ENCODE measurements around the gene MAVS. TPM values are rescaled to one million over a fixed set of nuclear protein-coding genes. Genes with fewer than 3 reads are reported as not detected.
"Not testable (repeated sequence)": the region's sequence is repeated elsewhere in the genome, so short reads cannot be mapped to it uniquely, and the experiment has no call there.

Gene MAVS
- total RNA-seq, 1 donor from 2014 or later, result 37.8 TPM

DNA sequence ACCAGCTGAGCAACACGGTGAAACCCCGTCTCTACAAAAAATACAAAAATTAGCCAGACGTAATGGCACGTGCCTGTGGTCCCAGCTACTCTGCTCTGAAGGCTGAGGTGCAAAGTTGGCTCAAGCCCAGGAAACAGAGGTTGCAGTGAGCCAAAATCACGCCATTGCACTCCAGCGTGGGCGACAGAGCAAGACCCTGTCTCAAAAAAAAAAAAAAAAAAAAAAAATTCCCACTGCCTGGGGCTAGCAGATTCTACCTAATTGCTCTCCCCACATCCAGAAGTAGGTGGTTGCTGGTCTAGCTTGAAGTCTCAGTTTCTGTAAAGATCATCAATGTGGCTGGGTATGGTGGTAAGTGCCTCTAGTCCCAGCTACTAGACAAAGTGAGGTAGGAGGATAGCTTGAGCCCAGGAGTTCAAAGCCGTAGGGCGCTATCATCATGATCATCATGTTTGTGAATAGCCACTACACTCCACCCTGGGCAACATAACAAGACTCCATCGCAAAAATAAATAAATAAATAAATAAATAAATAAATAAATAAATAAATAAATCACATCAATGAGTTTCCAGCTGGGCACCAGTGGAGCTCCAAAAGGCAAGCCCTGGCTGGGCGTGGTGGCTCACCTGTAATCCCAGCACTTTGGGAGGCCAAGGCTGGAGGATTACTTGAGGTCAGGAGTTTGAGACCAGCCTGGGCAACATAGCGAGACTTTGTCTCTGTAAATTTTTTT, 32.6 kb upstream of the MAVS start:
- no peak for DNase-seq (ENCODE audit: low spot score)

DNA sequence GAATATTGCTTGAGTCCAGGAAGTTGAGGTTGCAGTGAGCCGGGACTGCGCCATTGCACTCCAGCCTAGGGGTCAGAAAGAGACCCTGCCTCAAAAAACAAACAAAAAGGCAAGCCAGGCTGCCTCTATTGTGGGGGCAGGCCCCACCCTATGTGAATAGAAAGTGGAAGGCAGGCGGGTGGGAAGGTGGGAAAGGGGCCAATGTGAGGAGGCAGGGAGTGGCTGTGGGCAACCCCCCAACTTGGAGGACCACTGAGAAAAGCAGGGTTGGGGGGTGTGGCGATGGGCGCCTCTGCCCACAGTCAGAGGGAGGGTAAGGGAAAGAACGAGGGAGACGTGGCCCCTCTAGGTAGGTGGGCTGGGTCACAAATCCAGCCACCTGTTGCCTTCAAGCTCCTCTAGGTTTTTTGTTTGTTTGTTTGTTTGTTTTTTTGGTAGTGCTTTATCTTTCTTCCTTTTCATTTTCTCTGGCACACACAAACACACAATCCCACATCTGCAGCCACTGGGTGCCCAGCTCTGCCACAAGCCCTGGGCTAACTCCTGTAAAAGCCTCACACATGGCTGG, 31.6 kb upstream of the MAVS start:
- intact Hi-C loops (cut with DNase I), result no loop called here
- ATAC-seq (no peak), DNase-seq (ENCODE audit: low spot score) (no peak)

More for the DNA sequence above, 32.6 kb upstream of the MAVS start:
- no peak for ATAC-seq
- intact Hi-C loops (cut with DNase I), result no loop called here

DNA sequence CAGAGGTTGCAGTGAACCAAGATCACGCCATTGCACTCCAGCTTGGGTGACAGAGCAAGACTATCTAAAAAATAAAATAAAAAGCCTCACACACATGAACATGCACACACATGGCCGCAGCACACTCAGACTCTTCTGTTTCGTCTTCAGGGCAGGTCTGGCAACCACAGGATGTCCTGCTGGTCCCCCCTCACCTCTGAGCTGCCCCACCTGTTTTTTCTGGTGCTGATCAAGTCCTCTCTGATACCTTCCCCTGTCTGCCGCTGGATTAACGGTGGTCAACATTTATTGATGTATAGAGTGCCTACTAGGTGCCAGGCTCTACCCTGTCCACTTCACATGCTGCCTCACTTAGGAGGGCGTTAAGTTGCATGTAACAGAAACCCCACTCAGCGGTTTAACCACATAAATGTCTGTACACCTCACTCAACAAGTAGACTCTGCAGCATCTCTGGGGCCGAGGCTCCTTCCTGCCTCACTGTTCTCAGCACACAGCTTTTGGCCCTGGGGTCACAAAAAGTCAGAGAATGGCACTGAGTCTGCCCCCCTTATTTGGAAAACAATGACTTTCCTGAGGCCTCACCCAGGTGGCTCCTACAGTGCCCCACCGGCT, 30.8 kb upstream of the MAVS start:
- no peak for ATAC-seq
- intact Hi-C loops (cut with DNase I), result no loop called here
- no peak for DNase-seq (ENCODE audit: low spot score)

DNA sequence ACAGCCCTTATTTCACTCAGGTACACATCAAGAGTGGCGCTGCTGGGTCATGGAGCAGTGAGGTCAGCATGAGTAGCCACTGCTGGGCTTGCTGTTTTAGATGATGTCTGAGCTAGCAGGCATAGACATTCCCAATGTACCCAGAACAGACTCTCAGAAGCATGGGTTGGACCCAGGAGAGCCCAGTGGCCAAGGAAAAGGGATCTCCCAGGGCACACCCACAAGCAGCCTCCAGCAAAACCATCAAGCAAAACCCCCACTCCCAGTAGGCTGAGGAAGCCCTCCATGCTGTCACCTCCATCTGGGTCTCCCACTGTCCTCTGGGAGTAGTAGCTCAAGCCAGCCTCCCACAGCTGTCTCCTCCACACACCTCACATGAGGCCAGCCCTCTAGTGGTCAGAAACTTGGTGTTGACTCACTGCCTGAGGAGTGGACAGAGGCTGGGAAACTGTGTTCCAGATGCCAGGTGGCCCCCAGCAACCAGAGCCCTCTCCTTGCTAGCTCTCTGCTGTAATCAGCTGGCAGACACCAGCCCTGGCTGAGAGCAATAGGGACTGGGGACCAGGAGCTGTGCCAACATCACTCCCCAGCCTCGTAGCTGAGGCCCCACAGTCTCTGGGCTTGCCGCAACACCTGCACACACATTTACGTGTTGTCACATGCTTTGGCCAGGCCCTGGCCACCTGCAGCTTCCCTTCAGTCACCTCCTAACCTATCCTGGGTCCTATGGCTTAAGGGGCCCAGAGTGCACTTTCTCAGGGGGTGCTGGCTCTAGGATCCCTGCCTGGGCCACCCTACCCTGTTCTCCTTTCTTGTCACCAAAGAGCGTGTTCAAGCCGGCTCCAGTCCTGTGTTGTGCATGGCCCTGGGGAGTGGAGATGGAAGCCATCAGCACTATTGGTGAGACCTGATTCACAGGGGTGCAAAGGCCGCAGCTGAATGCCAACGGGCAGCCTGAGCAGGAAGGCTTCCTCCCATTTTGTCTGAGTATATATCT, 28.2 kb upstream of the MAVS start:
- ATAC-seq (peak; percentile 40), DNase-seq (ENCODE audit: low spot score) (no peak)
- intact Hi-C loops (cut with DNase I), result no loop called here

DNA sequence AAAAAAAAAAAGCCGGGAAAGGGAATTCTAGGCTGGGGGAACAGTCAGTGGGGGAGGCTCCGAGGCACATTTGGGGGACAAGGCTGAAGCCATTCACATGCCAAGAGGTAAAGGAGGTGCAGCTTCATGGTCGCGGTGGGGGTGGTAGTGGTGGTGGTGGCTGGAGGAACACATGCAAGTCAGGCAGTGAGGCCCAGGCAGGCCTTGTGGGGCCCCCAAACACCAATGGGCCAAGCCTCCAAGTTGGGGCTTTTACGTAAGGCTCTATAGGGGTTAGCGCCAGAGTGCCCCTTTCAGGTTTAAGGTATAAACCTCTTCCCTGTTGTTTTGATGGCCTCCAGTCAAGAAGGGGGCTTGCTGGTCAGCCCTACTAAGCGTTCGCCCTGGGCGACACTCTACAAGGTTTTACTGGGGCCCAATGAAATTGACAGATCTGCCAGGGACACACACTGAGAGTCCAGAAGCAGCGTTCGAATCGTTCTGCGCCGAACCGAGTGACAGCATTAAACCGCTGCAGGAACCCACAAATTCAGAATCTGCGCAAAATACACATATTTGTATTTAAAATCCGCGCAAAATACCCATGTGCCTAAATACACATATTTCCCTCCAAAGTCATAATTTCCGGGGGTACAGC, 27.1 kb upstream of the MAVS start:
- DNase-seq (ENCODE audit: low spot score) (no peak), ATAC-seq (no peak)
- intact Hi-C loops (cut with DNase I), result loop anchor here (2.0 kb wide), 1 partner anchor 33 kb away; the partner anchor contains the start of gene CENPB

DNA sequence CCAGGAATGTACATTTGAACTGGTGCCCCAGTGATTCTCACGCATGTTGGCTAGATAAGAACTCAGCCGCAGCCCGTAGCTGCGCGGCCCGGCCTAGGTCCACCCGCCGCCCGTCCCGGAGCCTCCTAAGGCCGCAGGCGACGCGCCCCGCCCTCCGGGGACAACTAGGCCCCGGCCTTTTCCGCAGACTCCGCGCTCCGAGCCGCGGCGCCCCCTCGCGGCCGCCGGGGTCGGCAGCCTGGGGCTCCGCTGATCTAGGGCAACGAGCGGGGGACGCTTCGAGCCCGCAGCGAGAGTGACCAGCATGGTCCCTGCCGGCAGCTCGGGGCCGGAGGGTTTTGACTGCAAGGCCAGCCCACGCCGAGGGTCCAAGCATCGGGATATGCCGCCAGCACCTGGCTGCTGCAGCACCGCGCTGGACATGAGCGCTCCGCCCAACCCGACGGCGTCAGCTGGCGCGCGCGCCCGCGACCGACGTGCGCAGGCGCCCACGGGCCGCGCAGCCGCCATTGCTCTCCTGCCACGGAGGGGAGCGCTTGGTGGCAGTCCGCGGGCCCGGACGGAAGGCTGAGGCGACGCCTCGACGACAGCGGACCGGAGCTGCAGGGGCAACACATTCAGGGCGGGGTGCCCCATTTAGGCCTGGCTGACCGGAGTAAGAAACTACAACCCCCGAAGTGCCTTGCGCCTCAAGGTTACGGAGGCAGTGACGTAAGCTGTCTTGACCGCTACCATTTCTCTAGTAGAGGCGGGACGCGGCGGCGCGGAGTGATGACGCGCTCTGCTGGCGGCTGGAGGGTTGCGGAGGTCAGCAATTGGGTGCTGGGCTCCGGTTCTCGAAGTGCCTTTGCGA, 26.4 kb upstream of the MAVS start, which contains the start of gene AP5S1:
Gene AP5S1, plus strand, starts transcription at position 500 of the 853 bp plus-strand sequence. CDS start 1,571 bp downstream, outside the sequence.
- intact Hi-C loops (cut with DNase I), result loop anchor here (2.0 kb wide), 1 partner anchor 33 kb away; the partner anchor contains the start of gene CENPB
- ATAC-seq, result peak; percentile 91
- peak; percentile 99 for DNase-seq (ENCODE audit: low spot score)

DNA sequence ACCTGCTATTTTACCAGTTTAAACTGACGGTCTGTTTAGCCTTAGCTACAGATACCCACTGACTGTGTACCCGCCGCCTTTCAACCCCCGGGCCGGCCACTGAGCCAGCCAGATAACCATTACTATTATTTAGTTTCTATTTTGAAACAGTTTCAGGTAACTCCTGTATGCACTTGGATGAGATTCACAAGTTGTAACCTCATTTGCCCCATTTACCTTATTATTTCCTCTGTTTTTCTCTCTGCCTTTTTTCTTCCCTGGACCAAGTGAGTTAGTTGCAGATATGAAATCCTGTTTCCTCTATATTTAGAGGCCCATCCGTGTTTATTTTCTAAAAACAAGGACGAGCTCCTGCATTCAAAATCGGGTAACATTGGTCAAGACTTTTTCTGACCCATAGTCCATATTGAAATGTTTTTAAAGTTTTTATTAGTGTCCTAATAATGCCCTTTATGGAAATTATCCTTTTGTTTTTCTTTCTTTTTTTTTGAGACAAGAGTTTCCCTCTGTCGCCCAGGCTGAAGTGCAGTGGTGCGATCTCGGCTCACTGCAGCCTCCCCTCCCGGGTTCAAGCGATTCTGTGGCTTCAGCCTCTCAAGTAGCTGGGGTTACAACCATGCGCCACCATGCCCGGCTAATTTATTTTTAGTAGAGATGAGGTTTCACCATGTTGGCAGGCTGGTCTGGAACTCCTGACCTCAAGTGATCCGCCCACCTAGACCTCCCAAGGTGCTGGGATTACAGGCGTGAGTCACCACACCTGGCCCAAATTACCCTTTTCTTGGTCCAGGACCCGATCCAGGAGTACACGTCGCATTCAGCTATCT, 25.5 kb upstream of the MAVS start:
- intact Hi-C loops (cut with DNase I), result loop anchor here (2.0 kb wide), 1 partner anchor 34 kb away; the partner anchor contains the start of gene CENPB

DNA sequence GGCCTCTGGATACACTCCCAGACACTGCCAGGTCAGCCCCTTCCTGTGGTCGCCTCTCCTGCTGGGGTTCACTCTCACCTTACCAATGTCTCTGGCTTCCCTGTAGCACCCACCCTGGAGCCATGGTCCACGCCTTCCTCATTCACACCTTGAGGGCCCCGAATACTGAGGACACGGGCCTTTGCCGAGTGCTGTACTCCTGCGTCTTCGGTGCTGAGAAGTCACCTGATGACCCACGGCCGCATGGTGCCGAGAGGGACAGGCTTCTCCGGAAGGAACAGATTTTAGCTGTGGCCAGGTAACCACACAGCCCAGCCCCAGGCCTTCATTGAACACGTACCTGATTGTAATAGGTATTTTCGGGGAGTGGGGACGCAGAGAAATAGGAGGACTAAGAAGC, 24.6 kb upstream of the MAVS start:
- intact Hi-C loops (cut with DNase I), result loop anchor here (2.0 kb wide), 1 partner anchor 35 kb away; the partner anchor contains the start of gene CENPB
- no peak for ATAC-seq
- DNase-seq (ENCODE audit: low spot score), result no peak

More for the DNA sequence above, 25.5 kb upstream of the MAVS start:
- no peak for ATAC-seq
- DNase-seq (ENCODE audit: low spot score), result no peak

DNA sequence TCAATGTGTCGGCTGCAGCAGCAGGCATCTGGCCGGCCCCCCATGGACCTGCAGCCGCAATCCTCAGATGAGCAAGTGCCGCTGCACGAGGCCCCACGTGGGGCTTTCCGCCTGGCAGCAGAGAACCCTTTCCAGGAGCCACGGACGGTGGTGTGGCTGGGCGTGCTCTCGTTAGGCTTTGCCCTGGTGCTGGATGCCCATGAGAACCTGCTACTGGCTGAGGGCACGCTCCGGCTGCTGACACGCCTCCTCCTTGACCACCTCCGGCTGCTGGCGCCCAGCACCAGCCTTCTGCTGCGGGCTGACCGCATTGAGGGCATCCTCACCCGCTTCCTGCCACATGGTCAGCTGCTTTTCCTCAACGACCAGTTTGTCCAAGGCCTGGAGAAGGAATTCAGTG, 22.8 kb upstream of the MAVS start:
- DNase-seq (ENCODE audit: low spot score), result no peak
- no peak for ATAC-seq
- intact Hi-C loops (cut with DNase I), result no loop called here

DNA sequence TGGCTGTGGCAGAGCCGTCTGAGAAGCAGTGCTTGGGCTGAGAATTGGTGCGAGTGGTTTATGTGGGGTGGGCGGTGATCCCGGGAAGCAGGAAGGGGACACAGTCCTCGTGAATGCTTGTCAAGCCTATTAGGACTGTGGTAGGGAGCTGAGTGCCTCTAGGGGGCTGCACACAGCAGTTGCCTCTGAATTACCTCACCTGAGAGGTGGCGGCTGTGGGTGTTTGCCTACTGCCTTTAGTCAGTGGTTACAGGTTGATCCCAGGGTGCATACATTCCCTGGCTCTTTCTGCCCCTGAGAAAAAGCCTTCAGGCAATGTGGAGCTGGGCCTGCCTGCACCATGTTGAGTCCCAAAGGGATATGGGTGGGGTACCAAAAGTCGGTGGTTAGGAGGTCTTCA, 21.1 kb upstream of the MAVS start:
- intact Hi-C loops (cut with DNase I), result no loop called here
- ATAC-seq, result no peak

DNA sequence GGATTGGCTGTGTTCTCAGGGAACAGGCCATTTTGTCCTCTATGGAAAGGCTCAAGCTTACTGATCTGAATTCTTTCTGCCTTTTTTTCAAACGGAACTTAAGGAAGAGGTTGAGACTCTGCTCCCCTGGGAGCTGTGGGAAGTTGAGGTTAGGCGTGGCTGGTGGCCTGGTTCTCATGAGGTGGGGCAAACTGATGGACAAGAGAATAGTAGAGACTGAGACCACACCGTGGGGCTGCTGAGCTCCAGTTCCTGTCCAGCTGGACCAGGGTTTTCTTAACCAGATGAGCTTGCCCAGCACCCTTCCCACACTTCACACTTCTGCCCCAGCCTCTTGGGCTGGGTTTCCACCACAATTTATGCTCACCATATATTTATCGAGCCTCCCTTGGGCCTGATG, 20.2 kb upstream of the MAVS start:
- no peak for ATAC-seq
- intact Hi-C loops (cut with DNase I), result no loop called here
- DNase-seq (ENCODE audit: low spot score), result no peak

More for the DNA sequence above, 21.1 kb upstream of the MAVS start:
- no peak for DNase-seq (ENCODE audit: low spot score)

DNA sequence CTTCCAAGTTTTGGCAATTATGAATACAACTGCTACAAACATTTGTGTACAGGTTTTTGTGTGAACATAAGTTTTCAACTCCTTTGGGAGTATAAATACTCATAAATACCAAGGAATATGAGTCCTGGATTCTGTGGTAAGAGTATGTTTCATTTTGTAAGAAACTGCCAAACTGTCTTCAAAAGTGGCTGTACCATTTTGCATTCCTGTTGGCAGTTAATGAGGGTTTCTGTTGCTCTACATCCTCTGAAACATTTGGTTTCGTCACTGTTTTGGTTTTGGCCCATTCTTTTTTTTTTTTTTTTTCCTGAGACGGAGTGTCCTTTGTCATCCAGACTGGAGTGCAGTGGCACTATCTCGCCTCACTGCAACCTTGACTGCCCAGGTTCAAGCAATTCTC, 17.8 kb upstream of the MAVS start:
- ATAC-seq, result no peak
- intact Hi-C loops (cut with DNase I), result no loop called here
- no peak for DNase-seq (ENCODE audit: low spot score)

DNA sequence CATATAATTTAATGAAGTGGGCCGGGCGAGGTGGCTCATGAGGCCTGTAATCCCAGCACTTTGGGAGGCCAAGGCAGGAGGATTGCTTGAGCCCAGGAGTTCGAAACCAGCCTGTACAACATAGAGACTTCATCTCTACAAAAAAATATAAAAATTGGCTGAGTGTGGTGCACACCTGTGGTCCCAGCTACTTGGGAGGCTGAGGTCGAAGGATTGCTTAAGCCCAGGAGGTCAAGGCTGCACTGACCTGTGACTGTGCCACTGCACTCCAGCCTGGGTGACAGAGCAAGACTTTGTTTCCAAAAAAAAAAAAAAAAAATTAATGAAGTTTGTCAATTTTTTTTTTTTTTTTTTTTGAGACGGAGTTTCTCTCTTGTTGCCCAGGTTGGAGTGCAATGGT, 16.7 kb upstream of the MAVS start:
- ATAC-seq; intact Hi-C loops (cut with DNase I); DNase-seq (ENCODE audit: low spot score): not testable (repeated sequence)

DNA sequence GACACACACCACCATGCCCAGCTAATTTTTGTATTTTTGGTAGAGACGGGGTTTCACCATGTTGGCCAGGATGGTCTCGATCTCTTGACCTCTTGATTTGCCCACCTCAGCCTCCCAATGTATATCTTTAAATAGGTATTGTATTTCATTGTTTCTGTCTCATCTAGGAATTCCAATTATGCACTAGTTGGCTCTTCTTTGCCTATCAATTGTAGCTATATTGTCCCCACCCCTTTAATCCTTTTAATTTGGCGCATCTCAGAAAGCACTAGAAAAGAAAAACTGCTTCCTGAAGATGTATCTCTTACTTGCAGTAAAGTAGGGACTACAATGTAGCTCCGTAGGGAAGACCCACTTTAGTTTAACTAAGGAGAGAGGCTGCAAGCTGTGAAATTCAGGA, 10.5 kb upstream of the MAVS start:
- no peak for ATAC-seq

DNA sequence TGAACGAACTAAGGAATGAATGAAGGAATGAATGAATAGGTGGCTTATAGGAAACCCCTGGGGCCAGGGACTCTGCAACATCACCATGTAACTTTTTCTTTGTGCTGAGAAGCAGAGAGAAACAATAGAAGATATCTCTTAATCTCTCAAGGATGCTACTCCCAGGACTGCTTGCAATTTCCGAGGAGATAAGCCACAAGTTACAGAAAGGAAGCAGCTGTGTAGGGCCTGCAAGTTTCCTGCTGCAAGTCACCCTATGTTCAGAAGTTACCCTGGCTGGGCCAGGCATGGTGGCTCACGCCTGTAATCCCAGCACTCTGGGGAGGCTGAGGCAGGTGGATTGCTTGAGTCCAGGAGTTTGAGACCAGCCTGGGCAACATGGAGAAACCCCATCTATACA, 7.3 kb upstream of the MAVS start:
- ATAC-seq (no peak), DNase-seq (ENCODE audit: low spot score) (no peak)
- intact Hi-C loops (cut with DNase I), result no loop called here

More for the DNA sequence above, 10.5 kb upstream of the MAVS start:
- intact Hi-C loops (cut with DNase I), result no loop called here
- no peak for DNase-seq (ENCODE audit: low spot score)

DNA sequence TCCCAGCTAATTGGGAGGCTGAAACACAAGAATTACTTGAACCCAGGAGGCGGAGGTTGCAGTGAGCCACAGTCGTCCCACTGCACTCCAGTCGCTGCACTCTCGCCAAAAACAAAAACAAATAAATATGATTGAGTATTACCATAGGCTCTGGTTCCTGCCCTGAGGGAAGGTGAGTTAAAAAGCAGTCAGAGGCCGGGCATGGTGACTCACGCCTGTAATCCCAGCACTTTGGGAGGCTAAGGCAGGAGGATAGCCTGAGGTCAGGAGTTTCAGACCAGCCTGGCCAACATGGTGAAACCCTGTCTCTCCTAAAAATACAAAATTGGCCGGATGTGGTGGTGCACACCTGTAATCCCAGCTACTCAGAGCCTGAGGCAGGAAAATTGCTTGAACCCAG, 6.4 kb upstream of the MAVS start:
- intact Hi-C loops (cut with DNase I), result not testable (repeated sequence)

More for the DNA sequence above, 6.4 kb upstream of the MAVS start:
- not testable (repeated sequence) for DNase-seq (ENCODE audit: low spot score); ATAC-seq
